Panc1 (cell line): ENCODE data around the gene OSBPL5.

ENCODE experiments used
- CTCF ChIP-seq: fragments of 450-650 bp; IDR thresholded peaks from 2 replicates; pipeline ENCODE4 v1.5.1; 2017; ENCODE audit warnings: mild to moderate bottlenecking
- POLR2AphosphoS5 ChIP-seq: IDR thresholded peaks from 2 replicates; pipeline ENCODE4 v1.6.1; 2012; ENCODE audit warnings: mild to moderate bottlenecking, low read depth, low read length, moderate library complexity

DNA sequence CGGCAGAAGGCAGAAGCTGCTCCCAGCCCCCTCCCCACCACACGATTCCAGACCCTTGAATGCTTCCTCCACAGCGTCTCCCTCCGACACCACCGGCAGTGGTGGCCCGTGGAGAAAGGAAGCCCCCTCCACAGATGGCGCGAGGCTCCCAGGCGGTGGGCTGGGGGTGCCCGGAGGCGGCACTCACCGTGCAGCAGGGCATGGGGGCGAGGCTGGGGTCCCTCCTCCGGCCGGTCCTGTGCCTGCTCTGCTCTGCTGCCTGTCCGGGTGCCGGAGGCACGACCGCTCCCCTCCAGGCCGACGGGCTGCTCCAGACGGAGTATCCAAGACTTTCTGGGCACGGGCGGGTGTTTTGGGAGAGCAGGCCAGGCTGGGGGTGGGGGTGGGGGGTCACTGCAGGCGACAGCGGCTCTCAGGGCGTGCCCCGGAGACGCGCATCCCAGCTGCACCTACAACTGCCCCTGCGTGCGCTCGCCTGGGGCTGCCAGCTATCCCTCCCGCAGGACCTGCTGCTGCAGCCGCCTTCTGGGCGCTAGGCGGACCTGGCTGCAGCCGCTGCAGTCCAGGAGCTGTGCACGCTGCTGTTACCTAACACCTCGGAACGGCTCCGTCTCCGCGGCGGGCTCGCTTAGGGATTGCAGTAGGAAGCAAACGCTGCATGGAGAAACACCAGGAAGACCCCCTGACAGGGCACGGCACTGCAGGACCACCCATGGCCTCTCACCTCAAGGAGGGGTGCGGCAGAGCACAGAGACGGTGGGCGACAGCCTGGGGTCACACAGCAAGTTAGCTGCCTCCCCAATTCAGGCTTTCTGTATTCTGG is 38.3 kb upstream of the OSBPL5 start:
- no peak for TF ChIP-seq CTCF
- TF ChIP-seq POLR2AphosphoS5, result no peak
